WTC11 (cell line): ENCODE data around the gene AMBRA1.

Experiments
- CREB1 ChIP-seq: sonication (generic); formaldehyde crosslinking; IDR thresholded peaks from 2 replicates; pipeline ENCODE4 v1.8.0; 2023; ENCODE audit warnings: mild to moderate bottlenecking, missing genetic modification reagents
- FOXP1 ChIP-seq: sonication (generic); formaldehyde crosslinking; IDR thresholded peaks from 2 replicates; pipeline ENCODE4 v1.8.0; 2022; ENCODE audit warnings: missing genetic modification reagents, mild to moderate bottlenecking, moderate library complexity, borderline replicate concordance
- GABPB1 ChIP-seq: sonication (generic); formaldehyde crosslinking; IDR thresholded peaks from 2 replicates; pipeline ENCODE4 v1.8.1; 2023; ENCODE audit warnings: mild to moderate bottlenecking, missing genetic modification reagents
- GRHL2 ChIP-seq: fragments of 250-450 bp; sonication (Bioruptor Pico); IDR thresholded peaks from 2 replicates; pipeline ENCODE4 v1.8.0; 2022; ENCODE audit warnings: mild to moderate bottlenecking, moderate library complexity; ENCODE audit not compliant: insufficient replicate concordance, severe bottlenecking
- HMGXB4 ChIP-seq: sonication (generic); formaldehyde crosslinking; IDR thresholded peaks from 2 replicates; pipeline ENCODE4 v1.8.1; 2023; ENCODE audit warnings: mild to moderate bottlenecking, moderate library complexity, missing genetic modification reagents
- NR2C2 ChIP-seq: sonication (generic); formaldehyde crosslinking; IDR thresholded peaks from 2 replicates; pipeline ENCODE4 v1.8.0; 2022; ENCODE audit warnings: mild to moderate bottlenecking, missing genetic modification reagents
- TEAD1 ChIP-seq: sonication (generic); formaldehyde crosslinking; IDR thresholded peaks from 2 replicates; pipeline ENCODE4 v1.8.0; 2022; ENCODE audit warnings: mild to moderate bottlenecking, missing genetic modification reagents
- ZNF219 ChIP-seq: sonication (generic); formaldehyde crosslinking; IDR thresholded peaks from 2 replicates; pipeline ENCODE4 v1.8.0; 2023; ENCODE audit warnings: missing genetic modification reagents, mild to moderate bottlenecking, borderline replicate concordance
- ZNF232 ChIP-seq: sonication (generic); formaldehyde crosslinking; IDR thresholded peaks from 2 replicates; pipeline ENCODE4 v1.8.0; 2022; ENCODE audit warnings: mild to moderate bottlenecking, missing genetic modification reagents
- TF ChIP-seq, protein P1 (sequence below): sonication (generic); formaldehyde crosslinking; IDR thresholded peaks from 2 replicates; pipeline ENCODE4 v1.8.1; 2022; ENCODE audit warnings: low read depth, mild to moderate bottlenecking, moderate library complexity, missing genetic modification reagents, borderline replicate concordance
- TF ChIP-seq, protein P2 (sequence below): fragments of 200-600 bp; IDR thresholded peaks from 2 replicates; pipeline ENCODE4 v1.8.0; 2022; ENCODE audit warnings: antibody characterized with exemption
- TF ChIP-seq, protein P3 (sequence below): sonication (generic); formaldehyde crosslinking; IDR thresholded peaks from 2 replicates; pipeline ENCODE4 v1.8.0; 2022; ENCODE audit warnings: mild to moderate bottlenecking, missing genetic modification reagents

GRCh38 chr11:46438211-46438610 lies 155.6 kb downstream of the AMBRA1 start:
- no peak for TF ChIP-seq NR2C2 (CRISPR knock-in tag)
- TF ChIP-seq, protein P1, sequence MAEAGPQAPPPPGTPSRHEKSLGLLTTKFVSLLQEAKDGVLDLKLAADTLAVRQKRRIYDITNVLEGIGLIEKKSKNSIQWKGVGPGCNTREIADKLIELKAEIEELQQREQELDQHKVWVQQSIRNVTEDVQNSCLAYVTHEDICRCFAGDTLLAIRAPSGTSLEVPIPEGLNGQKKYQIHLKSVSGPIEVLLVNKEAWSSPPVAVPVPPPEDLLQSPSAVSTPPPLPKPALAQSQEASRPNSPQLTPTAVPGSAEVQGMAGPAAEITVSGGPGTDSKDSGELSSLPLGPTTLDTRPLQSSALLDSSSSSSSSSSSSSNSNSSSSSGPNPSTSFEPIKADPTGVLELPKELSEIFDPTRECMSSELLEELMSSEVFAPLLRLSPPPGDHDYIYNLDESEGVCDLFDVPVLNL (CRISPR knock-in tag) = no peak
- TF ChIP-seq, protein P2, sequence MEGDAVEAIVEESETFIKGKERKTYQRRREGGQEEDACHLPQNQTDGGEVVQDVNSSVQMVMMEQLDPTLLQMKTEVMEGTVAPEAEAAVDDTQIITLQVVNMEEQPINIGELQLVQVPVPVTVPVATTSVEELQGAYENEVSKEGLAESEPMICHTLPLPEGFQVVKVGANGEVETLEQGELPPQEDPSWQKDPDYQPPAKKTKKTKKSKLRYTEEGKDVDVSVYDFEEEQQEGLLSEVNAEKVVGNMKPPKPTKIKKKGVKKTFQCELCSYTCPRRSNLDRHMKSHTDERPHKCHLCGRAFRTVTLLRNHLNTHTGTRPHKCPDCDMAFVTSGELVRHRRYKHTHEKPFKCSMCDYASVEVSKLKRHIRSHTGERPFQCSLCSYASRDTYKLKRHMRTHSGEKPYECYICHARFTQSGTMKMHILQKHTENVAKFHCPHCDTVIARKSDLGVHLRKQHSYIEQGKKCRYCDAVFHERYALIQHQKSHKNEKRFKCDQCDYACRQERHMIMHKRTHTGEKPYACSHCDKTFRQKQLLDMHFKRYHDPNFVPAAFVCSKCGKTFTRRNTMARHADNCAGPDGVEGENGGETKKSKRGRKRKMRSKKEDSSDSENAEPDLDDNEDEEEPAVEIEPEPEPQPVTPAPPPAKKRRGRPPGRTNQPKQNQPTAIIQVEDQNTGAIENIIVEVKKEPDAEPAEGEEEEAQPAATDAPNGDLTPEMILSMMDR = no peak
- TF ChIP-seq ZNF219 (CRISPR knock-in tag) = no peak
- TF ChIP-seq, protein P3, sequence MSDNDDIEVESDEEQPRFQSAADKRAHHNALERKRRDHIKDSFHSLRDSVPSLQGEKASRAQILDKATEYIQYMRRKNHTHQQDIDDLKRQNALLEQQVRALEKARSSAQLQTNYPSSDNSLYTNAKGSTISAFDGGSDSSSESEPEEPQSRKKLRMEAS (CRISPR knock-in tag) = no peak
- TF ChIP-seq TEAD1 (CRISPR knock-in tag) = no peak
- TF ChIP-seq GABPB1 (CRISPR knock-in tag) = no peak
- no peak for TF ChIP-seq CREB1 (CRISPR knock-in tag)
- TF ChIP-seq ZNF232 (CRISPR knock-in tag) = no peak
- no peak for TF ChIP-seq GRHL2 (CRISPR knock-in tag)
- no peak for TF ChIP-seq HMGXB4
- TF ChIP-seq FOXP1 = no peak
